Measurements from ENCODE around the gene HIGD1B.
"Not testable (repeated sequence)": the region's sequence is repeated elsewhere in the genome, so short reads cannot be mapped to it uniquely, and the experiment has no call there.

The HIGD1B gene

DNA sequence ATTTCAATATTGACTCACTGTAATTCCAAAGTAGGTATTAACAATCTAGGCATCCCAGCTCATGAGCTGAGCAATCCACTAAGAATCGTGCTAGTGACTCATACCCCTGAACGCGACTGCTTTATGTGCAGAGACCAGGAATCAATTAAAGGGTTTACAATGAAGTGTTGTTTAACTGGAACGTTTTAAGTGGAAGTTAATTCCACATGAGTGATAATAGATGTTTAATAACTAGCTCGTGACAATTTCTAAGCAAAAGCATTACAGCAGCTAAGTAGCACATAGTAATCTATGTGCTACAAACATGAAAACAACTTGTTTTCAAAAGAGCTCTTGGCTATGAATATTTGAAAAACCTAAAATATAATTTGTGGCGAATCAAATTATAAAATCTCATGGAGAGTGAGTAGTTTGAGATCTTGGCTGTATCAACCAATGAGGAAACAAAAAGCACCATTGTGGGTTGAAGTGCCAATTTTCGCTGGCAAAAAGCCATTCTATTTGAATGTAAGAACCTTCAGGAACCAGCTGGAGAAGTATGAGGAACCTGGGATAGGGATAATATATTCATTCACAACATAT, 27.0 kb upstream of the HIGD1B start (continued):
- peak; percentile 66 for TF ChIP-seq ZXDB (tag by site-specific recombination; IDR thresholded peaks at IDR 0.05)
- TF ChIP-seq ZNF114 (tag by site-specific recombination; IDR thresholded peaks at IDR 0.05) = no peak
- TF ChIP-seq ZNF501 (tag by site-specific recombination; IDR thresholded peaks at IDR 0.05) = peak; percentile 88
- TF ChIP-seq GFI1B (tag by site-specific recombination; IDR thresholded peaks at IDR 0.05) = peak; percentile 65; the same call in 1 of the 2 replicates
- TF ChIP-seq, protein P1, sequence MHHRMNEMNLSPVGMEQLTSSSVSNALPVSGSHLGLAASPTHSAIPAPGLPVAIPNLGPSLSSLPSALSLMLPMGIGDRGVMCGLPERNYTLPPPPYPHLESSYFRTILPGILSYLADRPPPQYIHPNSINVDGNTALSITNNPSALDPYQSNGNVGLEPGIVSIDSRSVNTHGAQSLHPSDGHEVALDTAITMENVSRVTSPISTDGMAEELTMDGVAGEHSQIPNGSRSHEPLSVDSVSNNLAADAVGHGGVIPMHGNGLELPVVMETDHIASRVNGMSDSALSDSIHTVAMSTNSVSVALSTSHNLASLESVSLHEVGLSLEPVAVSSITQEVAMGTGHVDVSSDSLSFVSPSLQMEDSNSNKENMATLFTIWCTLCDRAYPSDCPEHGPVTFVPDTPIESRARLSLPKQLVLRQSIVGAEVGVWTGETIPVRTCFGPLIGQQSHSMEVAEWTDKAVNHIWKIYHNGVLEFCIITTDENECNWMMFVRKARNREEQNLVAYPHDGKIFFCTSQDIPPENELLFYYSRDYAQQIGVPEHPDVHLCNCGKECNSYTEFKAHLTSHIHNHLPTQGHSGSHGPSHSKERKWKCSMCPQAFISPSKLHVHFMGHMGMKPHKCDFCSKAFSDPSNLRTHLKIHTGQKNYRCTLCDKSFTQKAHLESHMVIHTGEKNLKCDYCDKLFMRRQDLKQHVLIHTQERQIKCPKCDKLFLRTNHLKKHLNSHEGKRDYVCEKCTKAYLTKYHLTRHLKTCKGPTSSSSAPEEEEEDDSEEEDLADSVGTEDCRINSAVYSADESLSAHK (tag by site-specific recombination; IDR thresholded peaks at IDR 0.05) = peak; percentile 92
- no peak for TF ChIP-seq ZNF221 (tag by site-specific recombination; IDR thresholded peaks at IDR 0.05; ENCODE audit: borderline replicate concordance)
- peak; percentile 65 for TF ChIP-seq GLIS1 (tag by site-specific recombination; IDR thresholded peaks at IDR 0.05)
- TF ChIP-seq, protein P2, sequence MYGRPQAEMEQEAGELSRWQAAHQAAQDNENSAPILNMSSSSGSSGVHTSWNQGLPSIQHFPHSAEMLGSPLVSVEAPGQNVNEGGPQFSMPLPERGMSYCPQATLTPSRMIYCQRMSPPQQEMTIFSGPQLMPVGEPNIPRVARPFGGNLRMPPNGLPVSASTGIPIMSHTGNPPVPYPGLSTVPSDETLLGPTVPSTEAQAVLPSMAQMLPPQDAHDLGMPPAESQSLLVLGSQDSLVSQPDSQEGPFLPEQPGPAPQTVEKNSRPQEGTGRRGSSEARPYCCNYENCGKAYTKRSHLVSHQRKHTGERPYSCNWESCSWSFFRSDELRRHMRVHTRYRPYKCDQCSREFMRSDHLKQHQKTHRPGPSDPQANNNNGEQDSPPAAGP (tag by site-specific recombination; IDR thresholded peaks at IDR 0.05) = peak; percentile 91
- peak; percentile 90 for TF ChIP-seq BCL11B (tag by site-specific recombination; IDR thresholded peaks at IDR 0.05; ENCODE audit: low read depth)
- TF ChIP-seq SP7 (tag by site-specific recombination; IDR thresholded peaks at IDR 0.05) = peak; percentile 100

DNA sequence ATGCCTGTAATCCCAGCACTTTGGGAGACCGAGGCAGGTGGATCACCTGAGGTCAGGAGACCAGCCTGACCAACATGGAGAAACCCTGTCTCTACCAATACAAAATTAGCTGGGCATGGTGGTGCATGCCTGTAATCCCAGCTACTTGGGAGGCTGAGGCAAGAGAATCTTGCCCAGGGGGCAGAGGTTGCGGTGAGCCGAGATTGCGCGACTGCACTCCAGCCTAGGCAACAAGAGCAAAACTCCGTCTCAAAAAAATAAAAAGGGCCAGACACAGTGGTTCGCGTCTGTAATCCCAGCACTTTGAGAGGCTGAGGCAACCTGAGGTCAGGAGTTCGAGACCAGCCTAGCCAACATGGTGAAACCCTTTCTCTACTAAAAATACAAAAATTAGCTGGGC, 22.4 kb upstream of the HIGD1B start:
- POLR2A ChIA-PET; H3K27ac ChIP-seq (ENCODE audit: extremely low read depth, low read depth, low read length); H3K36me3 ChIP-seq (ENCODE audit: control insufficient read depth in 2 of 2, insufficient read depth in 1 of 2, low read length in 2 of 2); H3K9me3 ChIP-seq (ENCODE audit: control insufficient read depth, insufficient read depth, low read depth, low read length); H3K4me3 ChIP-seq (ENCODE audit: low read depth, low read length): not testable (repeated sequence)
- peaks cover 21% of the 10 kb centered on the region for H3K4me1 ChIP-seq (ENCODE audit: control insufficient read depth, insufficient read depth, low read length)
- CTCF ChIA-PET = interaction anchor here (0.6 to 0.7 kb wide), 2 partner anchors 48 to 82 kb away, joined by 3 read pairs; no protein-coding TSS in a partner anchor

DNA sequence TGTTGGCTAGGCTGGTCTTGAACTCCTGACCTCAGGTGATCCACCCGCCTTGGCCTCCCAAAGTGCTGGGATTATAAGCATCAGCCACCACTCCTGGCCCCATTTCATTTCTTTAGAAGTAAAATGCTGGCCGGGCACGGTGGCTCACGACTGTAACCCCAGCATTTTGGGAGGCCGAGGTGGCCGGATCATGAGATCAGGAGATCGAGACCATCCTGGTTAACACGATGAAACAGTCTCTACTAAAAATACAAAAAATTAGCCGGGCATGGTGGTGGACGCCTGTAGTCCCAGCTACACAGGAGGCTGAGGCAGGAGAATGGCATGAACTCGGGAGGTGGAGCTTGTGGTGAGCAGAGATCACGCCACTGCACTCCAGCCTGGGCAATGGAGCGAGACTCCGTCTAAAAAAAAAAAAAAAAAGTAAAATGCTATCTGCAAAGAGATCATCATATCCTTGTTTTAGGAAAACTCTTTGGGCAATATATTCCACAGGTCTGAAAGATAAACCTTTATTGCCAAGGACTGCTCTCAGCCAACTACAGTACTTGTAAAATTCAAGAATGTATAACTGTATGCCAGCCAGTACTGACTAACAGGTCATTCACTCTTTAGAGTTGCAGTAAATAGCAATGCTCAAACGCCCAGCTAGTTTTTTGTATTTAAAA, 21.4 kb upstream of the HIGD1B start:
- TF ChIP-seq, protein P3, sequence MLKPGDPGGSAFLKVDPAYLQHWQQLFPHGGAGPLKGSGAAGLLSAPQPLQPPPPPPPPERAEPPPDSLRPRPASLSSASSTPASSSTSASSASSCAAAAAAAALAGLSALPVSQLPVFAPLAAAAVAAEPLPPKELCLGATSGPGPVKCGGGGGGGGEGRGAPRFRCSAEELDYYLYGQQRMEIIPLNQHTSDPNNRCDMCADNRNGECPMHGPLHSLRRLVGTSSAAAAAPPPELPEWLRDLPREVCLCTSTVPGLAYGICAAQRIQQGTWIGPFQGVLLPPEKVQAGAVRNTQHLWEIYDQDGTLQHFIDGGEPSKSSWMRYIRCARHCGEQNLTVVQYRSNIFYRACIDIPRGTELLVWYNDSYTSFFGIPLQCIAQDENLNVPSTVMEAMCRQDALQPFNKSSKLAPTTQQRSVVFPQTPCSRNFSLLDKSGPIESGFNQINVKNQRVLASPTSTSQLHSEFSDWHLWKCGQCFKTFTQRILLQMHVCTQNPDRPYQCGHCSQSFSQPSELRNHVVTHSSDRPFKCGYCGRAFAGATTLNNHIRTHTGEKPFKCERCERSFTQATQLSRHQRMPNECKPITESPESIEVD (tag by site-specific recombination; IDR thresholded peaks at IDR 0.05) = peak; percentile 66
- TF ChIP-seq, protein P4, sequence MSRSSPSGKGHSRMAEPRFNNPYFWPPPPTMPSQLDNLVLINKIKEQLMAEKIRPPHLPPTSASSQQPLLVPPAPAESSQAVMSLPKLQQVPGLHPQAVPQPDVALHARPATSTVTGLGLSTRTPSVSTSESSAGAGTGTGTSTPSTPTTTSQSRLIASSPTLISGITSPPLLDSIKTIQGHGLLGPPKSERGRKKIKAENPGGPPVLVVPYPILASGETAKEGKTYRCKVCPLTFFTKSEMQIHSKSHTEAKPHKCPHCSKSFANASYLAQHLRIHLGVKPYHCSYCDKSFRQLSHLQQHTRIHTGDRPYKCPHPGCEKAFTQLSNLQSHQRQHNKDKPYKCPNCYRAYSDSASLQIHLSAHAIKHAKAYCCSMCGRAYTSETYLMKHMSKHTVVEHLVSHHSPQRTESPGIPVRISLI (tag by site-specific recombination; IDR thresholded peaks at IDR 0.05) = no peak
- no peak for TF ChIP-seq MZF1 (tag by site-specific recombination; IDR thresholded peaks at IDR 0.05; ENCODE audit: borderline replicate concordance)
- TF ChIP-seq, protein P5, sequence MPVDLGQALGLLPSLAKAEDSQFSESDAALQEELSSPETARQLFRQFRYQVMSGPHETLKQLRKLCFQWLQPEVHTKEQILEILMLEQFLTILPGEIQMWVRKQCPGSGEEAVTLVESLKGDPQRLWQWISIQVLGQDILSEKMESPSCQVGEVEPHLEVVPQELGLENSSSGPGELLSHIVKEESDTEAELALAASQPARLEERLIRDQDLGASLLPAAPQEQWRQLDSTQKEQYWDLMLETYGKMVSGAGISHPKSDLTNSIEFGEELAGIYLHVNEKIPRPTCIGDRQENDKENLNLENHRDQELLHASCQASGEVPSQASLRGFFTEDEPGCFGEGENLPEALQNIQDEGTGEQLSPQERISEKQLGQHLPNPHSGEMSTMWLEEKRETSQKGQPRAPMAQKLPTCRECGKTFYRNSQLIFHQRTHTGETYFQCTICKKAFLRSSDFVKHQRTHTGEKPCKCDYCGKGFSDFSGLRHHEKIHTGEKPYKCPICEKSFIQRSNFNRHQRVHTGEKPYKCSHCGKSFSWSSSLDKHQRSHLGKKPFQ (tag by site-specific recombination; IDR thresholded peaks at IDR 0.05) = no peak
- peak; percentile 68; the same call in 1 of the 2 replicates for TF ChIP-seq SCRT1 (tag by site-specific recombination; IDR thresholded peaks at IDR 0.05; ENCODE audit: borderline replicate concordance)
- no peak for TF ChIP-seq SETDB1 (IDR thresholded peaks at IDR 0.05; ENCODE audit: insufficient read length, low read length)
- no peak for TF ChIP-seq WT1 (tag by site-specific recombination; IDR thresholded peaks at IDR 0.05)
- no peak for TF ChIP-seq ZNF776 (tag by site-specific recombination; IDR thresholded peaks at IDR 0.05; ENCODE audit: borderline replicate concordance)
- TF ChIP-seq ZFP69B (tag by site-specific recombination; IDR thresholded peaks at IDR 0.05) = no peak
- no peak for TF ChIP-seq ZFP37 (tag by site-specific recombination; IDR thresholded peaks at IDR 0.05)
- TF ChIP-seq KLF8 (tag by site-specific recombination; IDR thresholded peaks at IDR 0.05) = no peak
- TF ChIP-seq ZNF626 (tag by site-specific recombination; IDR thresholded peaks at IDR 0.05) = no peak
- TF ChIP-seq ZSCAN30 (tag by site-specific recombination; IDR thresholded peaks at IDR 0.05) = no peak
- Histone ChIP-seq H3K27ac (ENCODE audit: extremely low read depth, low read depth, low read length) (no peak overlapping the region), H3K36me3 (ENCODE audit: control insufficient read depth in 2 of 2, insufficient read depth in 1 of 2, low read length in 2 of 2) (no peaks in the 10 kb centered on the region; a peak in 1 of 3 replicates), H3K9me3 (ENCODE audit: control insufficient read depth, insufficient read depth, low read depth, low read length) (no peaks in the 10 kb centered on the region), H3K4me3 (ENCODE audit: low read depth, low read length) (no peak overlapping the region), H3K4me1 (ENCODE audit: control insufficient read depth, insufficient read depth, low read length) (peaks cover 18% of the 10 kb centered on the region)
- POLR2A ChIA-PET = interaction anchor here (0.6 to 1.7 kb wide), 3 partner anchors 10 to 600 kb away, joined by 5 to 7 read pairs (median 6); no protein-coding TSS in a partner anchor
- CTCF ChIA-PET = interaction anchor here (0.7 to 1.3 kb wide), 5 partner anchors 39 to 1067 kb away, joined by 3 to 6 read pairs (median 3); partner anchors contain the start of gene ACBD4
